OCI-LY7 (cell line): Measurements from ENCODE around the gene TRABD2B.

Experiments used
- CTCF ChIP-seq: fragments of 200-600 bp; sonication (generic); conservative IDR thresholded peaks from 2 replicates; pipeline ENCODE4 v1.5.1; 2014; ENCODE audit warnings: mild to moderate bottlenecking, antibody characterized with exemption, low read length, moderate library complexity, mixed read lengths
- EZH2phosphoT487 ChIP-seq: fragments of 200-600 bp; sonication (generic); IDR thresholded peaks from 2 replicates; pipeline ENCODE4 v1.6.1; 2018; ENCODE audit warnings: low read depth, borderline replicate concordance, mild to moderate bottlenecking, mixed run types, antibody characterized with exemption, low read length, moderate library complexity, mixed read lengths

DNA sequence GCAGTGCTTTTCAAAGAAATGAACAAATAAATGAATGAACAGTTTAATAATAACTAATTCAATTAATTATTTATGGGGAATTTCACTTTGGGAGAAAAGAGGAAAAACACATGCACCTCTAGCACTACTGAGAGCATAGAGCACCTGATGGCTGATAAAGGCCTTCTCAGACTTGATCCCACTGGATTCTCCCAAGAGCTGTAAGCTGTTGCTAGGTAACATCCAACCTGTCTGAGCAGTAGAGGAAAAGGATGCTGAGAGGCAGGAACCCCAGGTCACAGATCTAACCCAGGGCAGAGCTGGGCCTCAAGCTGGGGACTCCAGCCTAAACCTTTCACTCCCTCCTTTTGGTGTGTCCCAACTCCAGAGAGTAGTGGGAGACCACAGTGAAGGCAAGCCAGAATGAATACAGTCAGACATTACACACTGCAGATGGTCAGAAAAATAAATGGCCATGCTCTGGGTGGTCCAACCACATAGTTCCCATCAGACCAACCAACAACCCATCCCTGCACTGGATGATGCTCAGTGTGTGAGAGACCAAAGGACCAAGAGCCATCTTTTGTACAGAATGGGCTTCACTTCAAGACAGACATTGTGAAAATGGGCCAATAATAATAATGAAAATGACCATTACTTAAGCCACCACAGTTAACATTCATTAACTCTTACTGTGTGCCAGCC is 15.4 kb downstream of the TRABD2B start:
- TF ChIP-seq CTCF (no peak), EZH2phosphoT487 (no peak)
